ENCODE measurements around the gene HMX1.

The HMX1 gene

GRCh38 chr4:8838961-8839431 is 32.6 kb downstream of the HMX1 start:
- DNase-seq = no peak

- DNase-seq = no peak
These were observed 33.2 kb downstream of the HMX1 start for GRCh38 chr4:8838296-8838960.

GRCh38 chr4:8837181-8837841 is 34.3 kb downstream of the HMX1 start:
- DNase-seq = no peak

- no peak for DNase-seq
These were observed 34.9 kb downstream of the HMX1 start for GRCh38 chr4:8836664-8837171.

- DNase-seq = no peak
These were observed 35.9 kb downstream of the HMX1 start for GRCh38 chr4:8835521-8836365.

GRCh38 chr4:8834681-8835220 is 36.9 kb downstream of the HMX1 start:
- DNase-seq = no peak

GRCh38 chr4:8832113-8832915 is 39.3 kb downstream of the HMX1 start:
- DNase-seq = no peak

GRCh38 chr4:8831221-8832112 is 40.2 kb downstream of the HMX1 start:
- DNase-seq = no peak

GRCh38 chr4:8830611-8831200 is 40.9 kb downstream of the HMX1 start:
- DNase-seq = no peak

GRCh38 chr4:8830056-8830455 is 41.6 kb downstream of the HMX1 start:
- DNase-seq = no peak

GRCh38 chr4:8829584-8829983 is 42.1 kb downstream of the HMX1 start:
- DNase-seq = no peak

- no peak for DNase-seq
These were observed 42.8 kb downstream of the HMX1 start for GRCh38 chr4:8828869-8829268.

GRCh38 chr4:8821151-8821950 is 50.3 kb downstream of the HMX1 start:
- no peak for DNase-seq

- no peak for DNase-seq
These were observed 51.2 kb downstream of the HMX1 start for GRCh38 chr4:8820178-8821102.

- no peak for DNase-seq
These were observed 52.0 kb downstream of the HMX1 start for GRCh38 chr4:8819473-8820177.

- no peak for DNase-seq
These were observed 52.6 kb downstream of the HMX1 start for GRCh38 chr4:8819019-8819418.

GRCh38 chr4:8818063-8818881 is 53.4 kb downstream of the HMX1 start:
- DNase-seq = no peak

GRCh38 chr4:8817813-8818062 is 53.9 kb downstream of the HMX1 start:
- no peak for DNase-seq
